ENCODE results near the gene KLF6.

- TF ChIP-seq CTCF (conservative IDR thresholded peaks at IDR 0.05; ENCODE audit: low read depth, low read length) (no peak), EZH2 (IDR thresholded peaks at IDR 0.05; ENCODE audit: borderline replicate concordance, low read depth, low read length, poor library complexity, severe bottlenecking) (no peak)
These were observed 7.8 kb upstream of the KLF6 start for GRCh38 chr10:3792710-3793219.

All from A673 (cell line).